Liver (tissue), 9 donors: Measurements from ENCODE around the gene CYB561D2. TPM values are rescaled to one million over a fixed set of nuclear protein-coding genes. Genes with fewer than 3 reads are reported as not detected.

Experiments used
- DNase-seq: peaks from one replicate; pipeline ENCODE4 v3.0.0-alpha.2; 2017; ENCODE audit warnings: low spot score
- H3K27ac ChIP-seq, 2 donors: one replicate each; pipeline ENCODE4 v1.7.0; 2013; ENCODE audit warnings: inconsistent platforms in 2 of 2, low read length in 2 of 2, control low read depth in 1 of 2, low read depth in 1 of 2, mild to moderate bottlenecking in 1 of 2
- H3K27me3 ChIP-seq, 4 donors: one replicate each; pipeline versions ENCODE4 v1.6.1 to v1.7.0; 2013; ENCODE audit warnings: low read length in 3 of 4, inconsistent platforms in 1 of 4, mild to moderate bottlenecking in 1 of 4, moderate library complexity in 1 of 4; ENCODE audit not compliant: control insufficient read depth in 4 of 4, insufficient read depth in 4 of 4
- H3K36me3 ChIP-seq, 4 donors: one replicate each; pipeline versions ENCODE4 v1.6.1 to v1.7.0; 2013; ENCODE audit warnings: low read length in 3 of 4, mild to moderate bottlenecking in 3 of 4, low read depth in 1 of 4, moderate library complexity in 1 of 4; ENCODE audit not compliant: control insufficient read depth in 4 of 4, insufficient read depth in 3 of 4
- H3K4me1 ChIP-seq, 4 donors: one replicate each; pipeline versions ENCODE4 v1.6.1 to v1.7.0; 2013; ENCODE audit warnings: low read length in 3 of 4, mild to moderate bottlenecking in 3 of 4, moderate library complexity in 1 of 4; ENCODE audit not compliant: control insufficient read depth in 4 of 4, insufficient read depth in 4 of 4
- H3K4me3 ChIP-seq, 3 donors: one replicate each; pipeline versions ENCODE4 v1.6.1 to v1.7.0; 2013; ENCODE audit warnings: low read length in 3 of 3, control low read depth in 1 of 3, low read depth in 1 of 3, mild to moderate bottlenecking in 1 of 3
- H3K9ac ChIP-seq, 2 donors: one replicate each; pipeline ENCODE4 v1.7.0; 2013; ENCODE audit warnings: low read length in 2 of 2, mild to moderate bottlenecking in 2 of 2, moderate library complexity in 2 of 2, control low read depth in 1 of 2, low read depth in 1 of 2
- H3K9me3 ChIP-seq, 4 donors: one replicate each; pipeline versions ENCODE4 v1.6.1 to v1.7.0; 2013; ENCODE audit warnings: low read length in 3 of 4; ENCODE audit not compliant: control insufficient read depth in 4 of 4
- CTCF ChIP-seq: fragments of 150-350 bp; IDR thresholded peaks from 2 replicates; pipeline ENCODE4 v1.5.1; 2017; ENCODE audit warnings: improper control_type of control experiment, low read depth, low read length; ENCODE audit not compliant: missing input control
- FOXA2 ChIP-seq: IDR thresholded peaks from 2 replicates; pipeline ENCODE4 v1.6.1; 2016; ENCODE audit warnings: antibody characterized with exemption
- GABPA ChIP-seq, 2 donors: IDR thresholded peaks in 1 of 2; conservative IDR thresholded peaks in 1 of 2; 2 replicates each; pipeline ENCODE4 v1.6.1; 2016; ENCODE audit warnings: antibody characterized with exemption in 2 of 2, mild to moderate bottlenecking in 1 of 2, moderate library complexity in 1 of 2
- HNF4A ChIP-seq, 2 donors: conservative IDR thresholded peaks; 2 replicates each; pipeline ENCODE4 v1.6.1; 2016; ENCODE audit warnings: antibody characterized with exemption in 2 of 2, mild to moderate bottlenecking in 2 of 2
- JUND ChIP-seq, 2 donors: IDR thresholded peaks; 2 replicates each; pipeline ENCODE4 v1.6.1; 2016; ENCODE audit warnings: antibody characterized with exemption in 2 of 2
- MAX ChIP-seq: IDR thresholded peaks from 2 replicates; pipeline ENCODE4 v1.6.1; 2016; ENCODE audit warnings: antibody characterized with exemption
- NR2F2 ChIP-seq: IDR thresholded peaks from 2 replicates; pipeline ENCODE4 v1.6.1; 2016; ENCODE audit warnings: antibody characterized with exemption
- RAD21 ChIP-seq, 2 donors: IDR thresholded peaks; 2 replicates each; pipeline ENCODE4 v1.6.1; 2016; ENCODE audit warnings: antibody characterized with exemption in 2 of 2, mild to moderate bottlenecking in 2 of 2
- REST ChIP-seq: IDR thresholded peaks from 2 replicates; pipeline ENCODE4 v1.6.1; 2016; ENCODE audit warnings: antibody characterized with exemption, mild to moderate bottlenecking
- RXRA ChIP-seq, 2 donors: IDR thresholded peaks; 2 replicates each; pipeline ENCODE4 v1.6.1; 2017 to 2018; ENCODE audit warnings: antibody characterized with exemption in 2 of 2, mild to moderate bottlenecking in 1 of 2
- SP1 ChIP-seq: IDR thresholded peaks from 2 replicates; pipeline ENCODE4 v1.6.1; 2018; ENCODE audit warnings: antibody characterized with exemption, mild to moderate bottlenecking
- YY1 ChIP-seq: IDR thresholded peaks from 2 replicates; pipeline ENCODE4 v1.6.1; 2016; ENCODE audit warnings: antibody characterized with exemption, mild to moderate bottlenecking
- WGBS: extraction: QIAGEN DNeasy Blood & Tissue Kit; methylation state at CpG from one replicate; pipeline ENCODE4 v1.1.7; 2013; 5-methylcytosine and 5-hydroxymethylcytosine counted together
- polyA plus RNA-seq, 2 donors: library from polyadenylated mRNA; stranded (reverse) in 1 of 2; unstranded in 1 of 2; fragments of 200-250 nt in 1 of 2; fragments of >200 nt in 1 of 2; fragmentation: Nextera tagmentation in 1 of 2; extraction: Ambion mirVana in 1 of 2; gene quantifications; one replicate each; pipeline versions ENCODE4 v1.2.1 to v1.2.3, GENCODE V29; 2013 to 2015
- total RNA-seq, 2 donors: library from RNA; depleted of rRNA; stranded (reverse); fragments of >200 nt; gene quantifications; one replicate each; pipeline ENCODE4 v1.2.3, GENCODE V29; 2014
- donor health status: healthy.
- donor health status: healthy.
- donor health status: healthy.
- donor health status: healthy.
- donor health status: healthy.

The CYB561D2 gene
- total and polyA plus RNA-seq, 4 donors = 12.3 to 28.2 (median 22.1) TPM

- peaks cover 0 to 7% (median 2%) of the 10 kb centered on the region in 4 donors for H3K36me3 ChIP-seq
- TF ChIP-seq SP1 (peak; percentile 51), JUND (IDR thresholded peaks at IDR 0.05) (no peak), NR2F2 (peak; percentile 84), REST (no peak), FOXA2 (no peak), HNF4A (conservative IDR thresholded peaks at IDR 0.05) (peak; percentile 35 to 57), RXRA (IDR thresholded peaks at IDR 0.05) (peak; percentile 30 to 59), CTCF (peak; percentile 84), RAD21 (IDR thresholded peaks at IDR 0.05) (peak; percentile 83 to 92)
- 28% methylated on average over 4 of the region's 4 CpGs for WGBS
- no peaks in the 10 kb centered on the region for H3K27me3 ChIP-seq
- H3K4me3 ChIP-seq = no peak overlapping the region
- H3K4me1 ChIP-seq = peaks cover 13 to 75% (median 56%) of the 10 kb centered on the region in 4 donors
- H3K9ac ChIP-seq = peak overlapping the region in 1 of 2 donors; percentile 11
- peak overlapping the region; percentile 98 to 99 for H3K27ac ChIP-seq
- DNase-seq = peak; percentile 82
- H3K9me3 ChIP-seq = no peaks in the 10 kb centered on the region
Observed at GRCh38 chr3:50324351-50325112, 26.1 kb upstream of the CYB561D2 start.

DNA sequence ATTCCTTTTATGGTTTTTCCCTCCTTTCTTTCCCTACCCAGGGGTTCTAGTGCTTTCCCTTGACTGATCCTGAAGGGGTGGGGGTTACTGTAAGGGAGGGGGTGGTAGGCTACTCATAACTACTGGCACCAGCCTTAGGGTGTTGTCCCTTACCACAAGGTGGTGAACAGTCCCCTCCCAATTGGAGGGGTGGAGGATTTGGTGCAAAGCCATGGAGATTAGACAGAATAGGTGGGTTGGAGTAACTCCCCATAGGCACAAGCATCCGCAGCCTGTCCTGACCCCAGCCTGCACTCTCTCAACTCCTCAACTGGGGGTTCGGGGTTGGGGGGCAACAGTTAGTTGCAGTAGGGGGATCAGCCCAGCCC lies 25.6 kb upstream of the CYB561D2 start:
- WGBS = 78% methylated on average over 2 of the region's 2 CpGs
- H3K4me1 ChIP-seq = peaks cover 8 to 69% (median 50%) of the 10 kb centered on the region in 4 donors
- no peak overlapping the region for H3K27ac ChIP-seq
- DNase-seq = no peak
- H3K27me3 ChIP-seq = no peaks in the 10 kb centered on the region
- no peak overlapping the region for H3K9ac ChIP-seq
- TF ChIP-seq YY1 (no peak), REST (no peak), GABPA (IDR thresholded peaks at IDR 0.05 in 1 of 2, conservative IDR thresholded peaks at IDR 0.05 in 1 of 2) (no peak), MAX (no peak), CTCF (no peak)
- peaks cover 0 to 13% (median 4%) of the 10 kb centered on the region in 4 donors for H3K36me3 ChIP-seq
- H3K9me3 ChIP-seq = no peaks in the 10 kb centered on the region
- H3K4me3 ChIP-seq = no peak overlapping the region
